ENCODE results near the gene SGMS1. TPM values are rescaled to one million over a fixed set of nuclear protein-coding genes. Genes with fewer than 3 reads are reported as not detected.
A peak's percentile ranks its signal among the peaks of the same experiment; 100 is the strongest.
"Not testable (repeated sequence)": the region's sequence is repeated elsewhere in the genome, so short reads cannot be mapped to it uniquely, and the experiment has no call there.

The SGMS1 gene
- total RNA-seq, 1 experiment from 2014 or later, result 21.0 TPM

- DNase-seq (ENCODE audit: low read depth), result peak; percentile 54
These were observed 40.7 kb downstream of the SGMS1 start for GRCh38 chr10:50582766-50583762.

- DNase-seq (ENCODE audit: low read depth), result no peak
These were observed 41.7 kb downstream of the SGMS1 start for GRCh38 chr10:50582046-50582445.

GRCh38 chr10:50580262-50580891 lies 43.4 kb downstream of the SGMS1 start:
- DNase-seq (ENCODE audit: low read depth), result no peak

- DNase-seq (ENCODE audit: low read depth), result no peak
These were observed 44.1 kb downstream of the SGMS1 start for GRCh38 chr10:50579491-50580261.

- no peak for DNase-seq (ENCODE audit: low read depth)
These were observed 44.8 kb downstream of the SGMS1 start for GRCh38 chr10:50578949-50579348.

GRCh38 chr10:50577681-50578350 lies 45.9 kb downstream of the SGMS1 start:
- DNase-seq (ENCODE audit: low read depth), result peak; percentile 80

GRCh38 chr10:50577010-50577409 lies 46.7 kb downstream of the SGMS1 start:
- no peak for DNase-seq (ENCODE audit: low read depth)

GRCh38 chr10:50576245-50576815 lies 47.4 kb downstream of the SGMS1 start:
- DNase-seq (ENCODE audit: low read depth), result peak; percentile 54

GRCh38 chr10:50575477-50576244 lies 48.1 kb downstream of the SGMS1 start:
- DNase-seq (ENCODE audit: low read depth), result no peak

GRCh38 chr10:50574931-50575330 lies 48.8 kb downstream of the SGMS1 start:
- no peak for DNase-seq (ENCODE audit: low read depth)

- DNase-seq (ENCODE audit: low read depth), result no peak
These were observed 49.5 kb downstream of the SGMS1 start for GRCh38 chr10:50574305-50574704.

GRCh38 chr10:50572017-50572491 lies 51.7 kb downstream of the SGMS1 start:
- DNase-seq (ENCODE audit: low read depth), result no peak

GRCh38 chr10:50568750-50569149 lies 55.0 kb downstream of the SGMS1 start:
- DNase-seq (ENCODE audit: low read depth), result not testable (repeated sequence)

- no peak for DNase-seq (ENCODE audit: low read depth)
These were observed 56.4 kb downstream of the SGMS1 start for GRCh38 chr10:50567384-50567783.

- no peak for DNase-seq (ENCODE audit: low read depth)
These were observed 57.6 kb downstream of the SGMS1 start for GRCh38 chr10:50566150-50566549.

GRCh38 chr10:50565301-50566083 lies 58.3 kb downstream of the SGMS1 start:
- DNase-seq (ENCODE audit: low read depth), result no peak

- no peak for DNase-seq (ENCODE audit: low read depth)
These were observed 59.9 kb downstream of the SGMS1 start for GRCh38 chr10:50563906-50564305.

- no peak for DNase-seq (ENCODE audit: low read depth)
These were observed 61.9 kb downstream of the SGMS1 start for GRCh38 chr10:50561816-50562215.

GRCh38 chr10:50561266-50561665 lies 62.5 kb downstream of the SGMS1 start:
- DNase-seq (ENCODE audit: low read depth), result peak; percentile 72
